ENCODE data around the gene PVALEF.

DNA sequence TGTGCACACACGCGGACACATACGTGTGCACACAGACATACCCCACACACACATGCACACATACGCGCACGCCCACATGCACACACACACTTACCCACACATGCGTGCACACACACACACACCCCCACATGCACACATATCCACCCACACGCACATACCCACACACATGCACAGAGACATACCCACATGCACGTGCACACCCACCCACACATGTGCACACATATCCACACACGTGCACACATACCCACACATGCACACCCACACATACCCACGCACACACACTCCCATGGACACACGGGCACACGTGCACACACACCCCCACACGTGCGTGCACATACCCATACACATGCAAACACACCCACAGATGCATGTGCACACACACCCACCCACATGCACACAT is 27.2 kb upstream of the PVALEF start:
- no peak for TF ChIP-seq POLR2AphosphoS5 (IDR thresholded peaks at IDR 0.05; ENCODE audit: low read depth)
- TF ChIP-seq, protein P1, sequence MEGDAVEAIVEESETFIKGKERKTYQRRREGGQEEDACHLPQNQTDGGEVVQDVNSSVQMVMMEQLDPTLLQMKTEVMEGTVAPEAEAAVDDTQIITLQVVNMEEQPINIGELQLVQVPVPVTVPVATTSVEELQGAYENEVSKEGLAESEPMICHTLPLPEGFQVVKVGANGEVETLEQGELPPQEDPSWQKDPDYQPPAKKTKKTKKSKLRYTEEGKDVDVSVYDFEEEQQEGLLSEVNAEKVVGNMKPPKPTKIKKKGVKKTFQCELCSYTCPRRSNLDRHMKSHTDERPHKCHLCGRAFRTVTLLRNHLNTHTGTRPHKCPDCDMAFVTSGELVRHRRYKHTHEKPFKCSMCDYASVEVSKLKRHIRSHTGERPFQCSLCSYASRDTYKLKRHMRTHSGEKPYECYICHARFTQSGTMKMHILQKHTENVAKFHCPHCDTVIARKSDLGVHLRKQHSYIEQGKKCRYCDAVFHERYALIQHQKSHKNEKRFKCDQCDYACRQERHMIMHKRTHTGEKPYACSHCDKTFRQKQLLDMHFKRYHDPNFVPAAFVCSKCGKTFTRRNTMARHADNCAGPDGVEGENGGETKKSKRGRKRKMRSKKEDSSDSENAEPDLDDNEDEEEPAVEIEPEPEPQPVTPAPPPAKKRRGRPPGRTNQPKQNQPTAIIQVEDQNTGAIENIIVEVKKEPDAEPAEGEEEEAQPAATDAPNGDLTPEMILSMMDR (IDR thresholded peaks at IDR 0.05; ENCODE audit: insufficient read depth, low read length): no peak
- no peak for TF ChIP-seq GABPA (IDR thresholded peaks at IDR 0.05; ENCODE audit: low read depth)
